Renal cortex interstitium (tissue), 11 donors: ENCODE data around the gene CACNA1B. TPM values are rescaled to one million over a fixed set of nuclear protein-coding genes. Genes with fewer than 3 reads are reported as not detected.

ENCODE experiments used
- DNase-seq, 11 donors: peaks; one replicate each; pipeline ENCODE4 v3.0.0-alpha.2; 2013; ENCODE audit warnings: low read depth in 9 of 11, low spot score in 4 of 11; ENCODE audit errors: extremely low read depth in 1 of 11
- polyA plus RNA-seq, 3 donors: library from polyadenylated mRNA; unstranded; fragments of 120-200 nt; gene quantifications; one replicate each; pipeline ENCODE4 v1.2.1, GENCODE V29; 2013; ENCODE audit not compliant: insufficient read length in 3 of 3

Gene CACNA1B
- polyA plus RNA-seq, 3 donors = 0.23 to 0.39 (median 0.27) TPM

DNA sequence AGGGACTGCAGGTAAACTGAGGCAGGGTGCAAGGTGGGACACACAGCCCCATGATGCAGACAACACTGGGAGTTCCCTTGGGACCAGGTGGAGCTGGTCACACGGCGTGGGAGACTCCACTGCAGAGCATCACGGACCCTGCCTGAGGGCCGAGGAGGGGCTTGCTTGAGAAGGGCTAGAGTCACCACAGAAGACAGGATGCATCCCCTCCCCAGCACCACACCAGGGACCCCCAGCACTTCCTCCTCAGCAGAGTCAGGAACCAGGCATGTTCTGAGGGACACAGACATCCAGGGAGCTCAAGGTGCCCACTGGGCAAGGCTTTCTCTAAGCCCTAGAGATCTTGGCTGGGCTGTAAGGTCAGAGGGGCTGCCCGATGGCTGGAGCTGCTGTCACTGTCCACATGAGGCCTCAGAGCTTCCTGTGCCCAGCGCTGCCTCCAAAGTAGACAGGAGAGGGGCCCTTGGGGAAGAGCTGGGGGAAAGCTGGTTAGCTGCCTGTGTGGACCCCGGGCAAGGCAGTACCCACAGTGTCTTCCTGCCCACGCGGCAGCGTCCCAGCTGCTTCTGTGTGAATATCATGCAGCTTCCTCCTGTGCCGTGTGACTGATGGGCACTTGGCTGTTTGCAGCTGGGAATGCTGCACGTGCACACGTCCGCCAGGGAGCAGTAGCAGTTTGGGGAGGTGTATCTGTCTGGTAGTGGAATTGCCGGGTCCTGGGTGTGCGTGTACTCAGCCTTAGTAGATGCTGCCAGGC, 176.6 kb downstream of the CACNA1B start:
- DNase-seq = no peak

DNA sequence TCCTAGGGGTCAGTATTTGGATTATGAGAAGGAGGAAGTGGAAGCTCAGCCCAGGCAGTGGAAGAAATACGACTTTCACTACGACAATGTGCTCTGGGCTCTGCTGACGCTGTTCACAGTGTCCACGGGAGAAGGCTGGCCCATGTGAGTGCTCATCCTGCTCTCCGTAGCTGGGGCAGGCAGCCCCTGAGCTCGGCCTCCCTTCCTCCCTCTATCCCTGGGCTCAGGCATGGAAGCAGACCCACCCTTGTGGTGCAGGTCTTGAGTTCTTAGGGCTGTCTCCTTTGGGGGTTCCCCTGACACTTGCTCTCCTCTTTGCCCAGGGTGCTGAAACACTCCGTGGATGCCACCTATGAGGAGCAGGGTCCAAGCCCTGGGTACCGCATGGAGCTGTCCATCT, 180.1 kb downstream of the CACNA1B start:
- DNase-seq = no peak

DNA sequence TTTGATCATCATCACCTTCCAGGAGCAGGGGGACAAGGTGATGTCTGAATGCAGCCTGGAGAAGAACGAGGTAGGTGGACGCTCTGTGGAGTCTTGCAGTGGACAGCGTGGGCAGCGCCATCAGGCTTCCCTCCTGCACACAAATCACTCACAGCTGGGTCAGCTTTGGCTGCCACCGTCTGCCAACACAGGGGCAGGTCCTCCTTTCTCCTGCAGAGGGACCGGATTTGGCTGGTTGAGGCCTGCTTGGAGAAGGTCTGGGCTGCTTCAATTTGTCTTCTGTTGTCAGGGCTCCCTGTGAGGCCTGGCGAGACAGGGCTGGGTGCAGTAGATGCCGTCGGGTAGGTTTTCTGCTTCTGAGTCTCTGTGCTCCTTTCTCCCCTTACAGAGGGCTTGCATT, 180.6 kb downstream of the CACNA1B start:
- DNase-seq = no peak

DNA sequence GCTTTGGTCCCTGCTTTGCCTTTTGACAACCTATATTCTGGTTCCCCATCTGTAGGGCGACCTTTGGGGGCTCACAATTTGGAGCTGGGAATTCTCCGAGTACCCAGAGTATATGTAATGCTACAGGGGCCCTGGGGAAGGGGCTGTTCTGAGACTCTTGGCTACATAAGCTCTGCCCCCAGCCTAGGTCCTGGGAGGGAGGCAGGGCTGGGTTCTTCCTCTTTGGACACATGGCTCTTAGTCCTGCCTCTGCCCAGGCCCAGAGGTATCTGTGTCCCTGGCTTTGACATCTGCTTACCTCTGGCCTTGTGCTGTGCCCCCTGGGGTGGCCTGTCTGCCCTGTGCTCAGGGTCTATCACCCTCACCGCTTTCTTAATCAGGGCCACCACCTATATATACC, 181.6 kb downstream of the CACNA1B start:
- no peak for DNase-seq

DNA sequence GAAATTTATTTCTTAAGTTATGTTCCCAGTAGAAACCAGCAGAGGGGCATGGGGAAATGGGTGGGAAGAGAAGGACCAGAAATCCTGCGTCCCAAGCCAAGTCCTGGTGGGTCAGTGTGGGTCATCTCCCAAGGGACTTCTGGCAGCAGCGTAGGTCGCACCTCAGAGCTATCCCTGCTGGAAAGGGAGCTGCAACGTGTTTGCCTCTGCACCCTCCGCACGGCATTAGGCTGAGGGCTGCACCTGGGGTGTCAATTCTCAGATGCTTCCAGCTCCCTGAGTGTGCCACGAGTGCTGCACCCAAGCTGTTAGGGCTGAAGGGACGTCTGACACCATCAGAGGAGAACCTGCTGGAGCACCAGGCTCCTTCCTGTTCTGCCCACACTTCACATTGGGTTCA, 182.8 kb downstream of the CACNA1B start:
- DNase-seq = no peak

DNA sequence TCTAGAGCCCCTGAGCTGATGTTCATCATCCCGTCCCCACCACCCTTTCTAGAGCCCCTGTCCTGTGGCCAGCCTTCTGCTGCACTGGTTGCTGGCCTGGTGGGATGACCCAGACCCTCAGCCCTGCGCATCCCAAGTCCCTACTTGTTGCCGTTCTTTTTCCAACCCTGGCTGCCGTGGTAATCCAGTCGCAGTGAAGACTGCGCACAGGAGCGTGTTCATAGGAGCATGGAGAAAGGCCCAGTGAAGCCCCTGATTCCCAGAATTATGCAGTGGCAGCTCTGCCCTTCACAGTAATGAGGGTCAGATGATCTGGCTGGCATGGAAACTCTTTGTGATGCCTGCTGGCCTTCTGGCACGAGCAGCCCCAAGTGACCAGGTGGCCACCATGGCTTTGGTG, 183.3 kb downstream of the CACNA1B start:
- DNase-seq = no peak

DNA sequence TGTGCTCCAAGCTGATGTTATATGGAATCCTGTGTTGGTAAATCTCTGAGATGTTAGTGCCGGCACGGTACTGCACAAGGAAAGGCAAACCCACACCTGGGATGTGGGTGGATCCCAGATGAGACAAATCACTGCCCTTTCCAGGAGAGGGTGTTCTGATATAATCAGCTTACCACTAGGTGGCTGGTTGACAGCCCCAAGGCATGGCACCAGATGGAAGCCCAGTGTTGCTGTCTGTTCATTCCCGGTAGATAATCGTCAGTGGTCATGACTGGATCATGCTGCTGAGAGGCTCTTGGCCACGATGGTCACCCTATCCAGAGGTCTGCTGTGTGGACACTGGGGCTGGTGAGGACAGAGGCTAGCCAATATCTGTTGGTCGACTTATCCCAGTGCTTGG, 184.0 kb downstream of the CACNA1B start:
- DNase-seq = no peak

DNA sequence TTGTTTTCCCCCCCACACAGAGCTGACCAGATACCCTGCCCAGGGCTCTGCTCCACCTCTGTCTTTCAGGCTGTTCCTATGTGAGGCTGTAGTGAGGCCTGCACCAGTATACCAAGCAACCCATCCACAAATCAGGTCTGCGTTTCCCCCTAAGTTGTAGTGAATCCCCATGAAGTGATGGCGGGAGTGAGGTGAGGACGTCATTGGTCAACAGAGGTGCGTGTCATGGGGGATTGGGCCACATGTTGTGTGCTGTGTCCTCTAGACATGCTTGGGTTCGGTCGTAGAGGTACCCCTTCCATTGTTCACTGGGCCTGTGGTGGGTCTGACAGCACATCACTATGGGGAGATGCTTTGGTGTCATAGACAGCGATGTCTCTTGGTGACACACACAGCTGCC, 184.6 kb downstream of the CACNA1B start:
- no peak for DNase-seq

DNA sequence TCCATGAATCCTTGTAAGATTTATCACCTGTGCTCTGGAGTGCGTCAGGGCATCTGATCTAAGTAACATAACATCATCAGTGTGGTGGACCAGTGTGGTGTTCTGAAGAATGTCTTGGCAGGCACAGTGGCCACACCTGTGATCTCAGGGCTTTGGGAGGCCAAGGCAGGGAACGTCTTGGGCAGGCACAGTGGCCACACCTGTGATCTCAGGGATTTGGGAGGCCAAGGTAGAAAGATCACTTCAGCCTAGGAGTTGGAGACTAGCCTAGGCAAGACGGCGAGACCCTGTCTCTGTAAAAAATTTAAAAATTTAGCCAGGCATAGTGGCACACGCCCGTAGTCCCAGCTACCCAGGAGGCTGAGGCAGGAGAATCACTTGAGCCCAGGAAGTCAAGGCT, 185.5 kb downstream of the CACNA1B start:
- no peak for DNase-seq

DNA sequence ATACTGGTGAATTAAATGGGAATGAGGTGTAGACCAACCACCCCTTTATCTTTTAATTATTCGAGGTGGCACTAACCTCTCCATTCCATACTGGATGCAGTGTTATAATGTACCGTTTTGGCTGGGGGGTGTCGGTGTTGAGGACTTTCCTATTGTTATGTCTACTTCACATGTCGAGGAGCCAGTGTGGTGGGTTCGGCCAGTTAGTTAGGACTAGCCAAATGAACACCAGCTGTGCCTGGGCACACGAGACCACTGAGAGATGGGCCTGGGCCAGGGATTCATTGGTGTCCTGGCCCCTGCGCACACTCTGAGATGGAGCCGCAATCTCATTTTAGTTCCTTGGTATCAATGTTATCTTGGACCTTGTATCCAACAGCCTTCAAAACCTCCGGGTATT, 186.2 kb downstream of the CACNA1B start:
- DNase-seq = no peak

DNA sequence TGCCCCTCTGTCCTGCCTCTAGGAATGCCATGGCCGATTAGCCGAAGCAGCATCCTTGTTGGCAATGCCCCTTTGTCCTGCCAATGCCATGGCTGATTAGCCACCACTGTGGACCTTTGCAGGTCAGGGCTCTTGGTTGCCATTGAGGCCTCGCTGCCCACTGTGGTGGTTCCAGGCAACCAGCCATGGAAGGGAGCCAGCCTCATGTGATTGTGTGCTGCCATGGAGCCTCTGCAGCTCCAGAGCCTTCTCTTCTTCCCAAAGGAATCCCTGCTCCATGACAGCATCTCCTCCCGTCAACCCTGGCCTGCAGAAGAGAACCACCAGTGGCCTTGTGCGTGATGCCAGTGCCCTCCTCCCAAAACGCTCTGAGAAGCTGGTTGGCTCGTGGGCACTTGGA, 187.0 kb downstream of the CACNA1B start:
- DNase-seq = no peak

DNA sequence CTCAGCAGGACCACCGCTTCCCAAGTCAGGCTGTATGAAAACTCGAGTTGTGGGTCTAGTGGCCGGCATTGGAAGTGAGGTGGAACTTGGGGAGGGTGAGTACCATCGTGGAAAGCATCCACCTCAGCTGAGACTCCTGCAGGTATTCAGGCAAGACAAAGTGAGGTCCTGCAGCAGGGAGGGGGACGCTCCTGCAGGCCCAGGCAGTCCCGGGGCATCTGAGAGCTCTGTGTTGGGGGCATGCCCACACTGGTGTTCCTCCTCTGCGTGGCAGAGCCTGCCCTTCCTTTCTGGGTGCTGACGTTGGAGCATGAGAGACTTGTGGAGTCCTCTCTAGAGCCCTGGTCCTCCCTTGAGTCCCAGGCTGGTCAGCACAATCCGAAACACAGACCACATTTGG, 187.7 kb downstream of the CACNA1B start:
- DNase-seq = no peak

DNA sequence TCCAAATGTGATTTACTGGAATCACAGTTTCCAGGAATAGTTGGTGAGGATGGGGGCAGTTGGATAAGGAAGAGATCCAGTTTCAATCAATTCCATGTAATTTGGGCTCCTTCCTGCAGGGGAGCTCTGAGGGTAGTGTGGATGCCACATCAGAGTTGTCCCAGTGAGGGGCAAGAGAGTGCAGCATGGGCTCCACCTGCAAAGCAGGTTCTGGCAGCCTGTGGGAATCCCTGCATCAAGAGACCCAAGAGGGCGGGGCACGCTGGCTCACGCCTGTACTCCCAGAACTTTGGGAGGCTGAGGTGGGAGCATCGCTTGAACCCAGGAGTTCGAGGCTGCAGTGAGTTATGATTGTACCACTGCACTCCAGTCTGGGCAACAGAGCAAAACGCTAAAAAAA, 188.5 kb downstream of the CACNA1B start:
- DNase-seq = no peak

DNA sequence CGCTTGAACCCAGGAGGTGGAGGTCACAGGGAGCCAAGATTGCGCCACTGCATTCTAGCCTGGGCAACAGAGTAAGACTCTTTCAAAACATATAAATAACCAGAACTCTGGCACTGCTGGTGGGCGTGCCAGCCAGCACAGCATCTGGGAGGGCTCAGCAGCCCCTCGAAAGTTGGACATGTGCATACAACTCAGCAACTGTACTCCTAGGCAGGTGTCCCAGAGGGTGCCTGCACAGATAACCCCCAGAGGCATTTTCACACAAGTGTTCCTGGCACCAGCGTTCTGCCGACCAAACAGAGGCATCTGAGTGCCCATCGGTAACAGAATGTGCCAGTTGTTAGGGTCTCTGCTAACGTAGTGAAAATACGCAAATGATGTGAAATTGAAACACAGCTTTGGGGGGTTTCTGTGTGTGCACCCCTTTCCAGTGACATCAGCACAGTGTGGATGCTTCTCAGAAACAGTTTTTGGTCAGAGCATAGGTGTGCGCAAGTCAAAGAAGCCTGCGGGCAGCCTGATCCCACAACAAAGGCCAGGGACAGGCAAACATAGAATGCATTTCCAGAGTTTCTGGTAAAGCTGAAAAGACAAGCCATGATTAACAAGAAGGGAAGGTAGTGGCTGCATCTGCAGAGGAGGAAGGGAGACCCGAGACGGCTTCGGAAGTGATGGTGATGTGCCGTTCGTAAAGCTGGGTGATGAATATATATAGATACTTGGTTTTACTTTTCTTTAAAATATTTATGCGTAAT, 190.2 kb downstream of the CACNA1B start:
- DNase-seq = no peak

DNA sequence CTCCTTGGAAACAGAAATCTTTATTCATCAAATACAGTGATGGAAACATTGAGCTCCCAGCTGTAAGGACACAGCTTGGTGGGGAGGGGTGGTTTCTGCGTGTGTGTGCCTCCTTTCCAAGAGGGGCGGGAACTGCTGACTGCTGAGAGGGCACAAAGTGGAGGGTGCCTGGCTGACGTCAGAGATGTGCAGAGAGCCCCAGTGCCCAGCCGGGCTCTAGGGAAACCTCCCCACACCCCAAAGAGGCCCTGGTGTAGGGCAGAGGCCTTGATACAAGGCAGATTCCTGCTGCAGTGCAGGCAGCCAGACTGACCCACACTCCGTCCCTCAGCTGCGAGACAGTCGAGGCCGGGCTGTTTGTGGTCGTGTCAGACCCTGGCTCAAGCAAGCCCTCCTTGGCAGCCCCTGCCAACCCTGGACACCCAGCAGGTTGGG, 191.0 kb downstream of the CACNA1B start:
- DNase-seq = no peak

DNA sequence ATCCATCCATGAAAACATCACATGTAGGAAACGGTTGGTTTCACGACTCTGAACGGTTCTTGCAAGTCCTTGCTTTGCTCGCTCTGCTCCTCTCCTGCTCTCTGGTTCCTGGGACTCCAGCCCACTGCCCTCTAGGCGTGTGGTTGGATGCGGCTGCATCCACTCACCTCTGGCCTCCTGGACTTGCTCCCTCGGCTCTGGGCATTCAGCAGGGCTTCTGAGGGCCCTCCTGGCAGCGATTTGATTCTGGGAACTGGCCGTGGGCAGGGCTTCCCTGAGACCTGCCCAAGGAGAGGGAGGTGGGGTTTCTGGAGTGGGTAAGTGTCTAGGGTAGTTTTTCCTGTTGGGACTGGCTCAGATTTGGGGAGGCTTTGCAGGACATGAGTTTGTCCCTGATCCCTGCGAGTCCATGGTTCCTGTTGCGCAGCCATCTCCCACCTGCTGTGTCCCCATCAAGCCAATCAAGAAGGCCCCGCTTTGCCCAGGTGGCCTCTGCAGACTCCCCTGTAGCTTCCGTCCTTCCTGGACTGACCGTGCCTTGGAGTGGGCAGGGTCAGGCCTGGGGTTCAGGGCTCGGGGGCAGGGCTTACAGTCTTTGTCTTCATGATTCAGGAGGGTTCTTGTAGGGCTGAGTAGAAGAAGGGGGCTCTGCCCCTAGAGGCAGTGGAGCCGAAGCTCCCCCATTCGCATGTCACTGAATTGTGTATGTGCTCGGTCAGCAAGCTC, 192.3 kb downstream of the CACNA1B start:
- no peak for DNase-seq

DNA sequence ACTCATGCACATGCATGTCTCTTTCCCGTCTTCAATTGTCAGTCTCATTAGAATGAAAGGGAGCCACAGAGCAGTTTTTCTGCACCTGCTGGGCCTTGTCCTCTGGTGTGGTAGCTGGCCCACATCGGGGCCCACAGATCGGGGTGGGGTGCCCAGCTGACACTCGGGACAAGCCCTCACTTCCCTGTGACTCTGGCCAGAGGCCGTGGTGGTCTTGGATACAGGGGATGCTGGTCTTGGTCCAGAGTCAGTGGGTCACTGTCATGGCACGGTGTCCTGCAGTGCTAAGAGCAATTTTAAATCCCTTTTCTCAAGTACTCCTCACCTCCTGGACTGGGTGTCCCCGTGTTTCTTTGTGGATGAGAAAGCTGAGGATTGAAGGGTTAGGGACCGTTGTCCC, 193.2 kb downstream of the CACNA1B start:
- DNase-seq = no peak

DNA sequence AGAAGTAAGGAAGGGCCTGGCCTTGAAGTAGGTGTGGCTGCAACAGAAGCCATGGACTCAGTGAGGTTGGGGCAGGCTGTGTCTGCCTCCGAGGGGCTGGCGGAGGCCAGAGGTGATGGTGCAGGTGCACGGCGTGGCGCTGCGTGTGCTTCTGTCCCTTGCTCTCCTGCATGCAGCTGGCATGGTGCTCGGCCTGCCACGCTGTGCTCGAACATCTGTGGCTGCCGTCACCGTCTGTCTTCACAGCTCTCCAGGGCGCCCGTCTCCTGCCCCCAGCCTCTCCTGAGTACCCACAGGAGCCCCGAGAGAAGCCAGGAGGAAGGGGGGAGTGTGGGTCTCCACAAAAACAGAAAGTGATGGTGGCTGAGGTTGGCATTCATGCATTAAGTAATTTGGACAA, 193.7 kb downstream of the CACNA1B start:
- DNase-seq = no peak

DNA sequence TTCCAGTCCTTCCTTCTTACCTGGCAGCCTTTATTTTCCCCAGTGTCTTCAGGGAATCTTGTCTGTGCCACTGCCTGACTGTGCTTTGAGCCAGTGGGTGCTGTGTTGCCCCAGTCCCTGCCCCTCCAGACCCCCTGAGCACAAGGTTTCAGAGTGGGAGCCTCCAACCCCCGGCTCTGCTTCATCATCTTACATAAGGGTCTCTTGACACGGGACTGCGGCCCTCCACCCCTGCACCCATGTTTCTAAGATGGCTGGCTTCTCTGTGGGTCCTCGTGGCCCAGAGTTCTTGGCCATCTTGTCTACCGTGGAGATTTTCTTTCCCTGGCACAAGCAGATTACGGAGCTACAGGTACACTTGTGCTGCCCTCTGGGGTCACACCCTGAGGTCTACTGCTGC, 194.1 kb downstream of the CACNA1B start:
- DNase-seq = no peak

DNA sequence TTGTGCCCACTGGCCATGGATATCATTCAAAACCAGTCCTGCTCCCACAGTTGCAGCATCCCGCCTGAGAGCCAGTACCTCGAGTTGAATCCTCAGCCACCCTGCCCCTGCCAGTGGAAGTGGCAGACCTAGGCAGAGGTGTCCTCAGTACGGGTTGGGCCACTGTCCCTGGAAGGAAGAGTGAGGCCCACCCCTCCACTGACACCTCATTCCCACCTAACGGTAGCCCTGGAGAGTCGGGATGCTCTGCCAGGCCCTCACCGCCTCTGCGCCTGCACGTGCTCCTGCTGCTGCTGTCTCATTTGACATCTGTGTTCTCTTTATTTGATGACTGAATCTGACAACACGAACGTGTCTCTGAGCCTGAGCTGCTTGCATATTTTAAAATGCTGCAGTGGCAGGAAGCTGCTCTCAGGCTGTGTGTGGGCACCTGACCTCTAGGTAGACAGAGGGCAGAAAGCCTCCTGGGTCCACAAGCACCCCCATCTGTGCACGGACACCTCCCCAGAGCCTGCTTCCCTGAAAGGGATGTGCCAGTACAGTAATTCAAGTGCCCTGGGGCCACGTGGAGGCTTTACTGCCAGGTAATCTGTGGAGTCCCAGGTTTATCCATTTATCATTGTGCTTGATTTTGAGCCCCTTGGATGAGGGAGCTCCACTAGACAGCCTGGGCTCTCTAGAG, 194.7 kb downstream of the CACNA1B start:
- no peak for DNase-seq
